ENCODE measurements around the gene OR5K2. TPM values are rescaled to one million over a fixed set of nuclear protein-coding genes. Genes with fewer than 3 reads are reported as not detected.

The OR5K2 gene
- polyA plus RNA-seq, 1 experiment, result not detected

- no peak overlapping the region for H3K4me3 ChIP-seq (ENCODE audit: low read depth, low read length)
- CTCF ChIA-PET, result no interaction called here
- DNase-seq (ENCODE audit: low read depth, low spot score), result no peak
- H3K9me3 ChIP-seq (ENCODE audit: control insufficient read depth, insufficient read depth, low read length), result peaks cover 3% of the 10 kb centered on the region; the same call in 1 of the 2 replicates
- no peak for TF ChIP-seq CTCF (IDR thresholded peaks at IDR 0.05; ENCODE audit: low read depth, low read length)
- peaks cover 6% of the 10 kb centered on the region for H3K27me3 ChIP-seq (ENCODE audit: control insufficient read depth, insufficient read depth, low read length)
- POLR2A ChIA-PET, result no interaction called here
- H3K27ac ChIP-seq (ENCODE audit: low read depth, low read length), result no peak overlapping the region
Measured at GRCh38 chr3:98532709-98533571, 35.5 kb downstream of the OR5K2 start.

DNA sequence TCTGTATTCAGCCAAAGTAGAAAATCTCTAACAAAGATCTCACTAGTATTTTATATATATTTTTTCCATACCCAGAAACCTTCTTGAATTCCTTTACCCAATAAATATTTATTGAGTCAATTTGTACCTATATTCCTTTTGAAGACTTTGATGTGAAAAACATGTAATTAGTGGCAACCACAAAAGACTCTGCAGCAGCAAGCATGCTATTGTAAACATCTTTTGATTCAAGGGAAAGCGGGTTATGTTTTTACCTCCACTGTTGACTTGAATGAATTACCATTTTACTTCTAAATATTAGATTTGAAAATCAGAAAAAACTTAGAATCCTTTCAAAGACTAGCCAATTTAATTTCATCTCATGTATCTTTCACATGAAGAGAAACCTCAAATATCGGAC is 36.7 kb downstream of the OR5K2 start:
- Histone ChIP-seq H3K27ac (ENCODE audit: low read depth, low read length) (no peak overlapping the region), H3K4me3 (ENCODE audit: low read depth, low read length) (no peak overlapping the region), H3K27me3 (ENCODE audit: control insufficient read depth, insufficient read depth, low read length) (peaks cover 6% of the 10 kb centered on the region), H3K9me3 (ENCODE audit: control insufficient read depth, insufficient read depth, low read length) (peaks cover 4% of the 10 kb centered on the region; the same call in 1 of the 2 replicates)
- no peak for DNase-seq (ENCODE audit: low read depth, low spot score)
- TF ChIP-seq CTCF (IDR thresholded peaks at IDR 0.05; ENCODE audit: low read depth, low read length), result no peak
- POLR2A ChIA-PET, result no interaction called here
- CTCF ChIA-PET, result no interaction called here

DNA sequence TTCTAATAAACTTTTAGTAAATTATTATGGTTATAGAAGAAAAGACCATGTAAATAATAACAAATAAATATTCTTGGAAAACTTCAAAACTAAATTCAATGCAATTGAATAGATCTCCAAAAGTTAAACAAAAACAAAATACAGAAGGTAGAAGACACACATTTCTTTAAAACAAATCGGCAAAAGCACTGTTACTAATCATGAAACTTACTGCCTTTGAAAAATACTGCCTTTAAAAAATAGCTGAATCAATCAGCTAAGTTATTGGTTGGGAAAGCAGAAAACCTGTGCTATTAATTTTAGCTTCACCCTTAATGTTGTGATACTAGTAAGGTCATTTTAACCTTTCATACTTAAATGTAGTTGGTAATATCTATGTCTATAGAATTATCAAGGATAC is 37.3 kb downstream of the OR5K2 start:
- H3K9me3 ChIP-seq (ENCODE audit: control insufficient read depth, insufficient read depth, low read length), result peaks cover 4% of the 10 kb centered on the region; the same call in 1 of the 2 replicates
- ChIA-PET CTCF (no interaction called here), POLR2A (no interaction called here)
- no peak overlapping the region for H3K27ac ChIP-seq (ENCODE audit: low read depth, low read length)
- DNase-seq (ENCODE audit: low read depth, low spot score), result no peak
- no peak for TF ChIP-seq CTCF (IDR thresholded peaks at IDR 0.05; ENCODE audit: low read depth, low read length)
- H3K4me3 ChIP-seq (ENCODE audit: low read depth, low read length), result no peak overlapping the region
- peaks cover 6% of the 10 kb centered on the region for H3K27me3 ChIP-seq (ENCODE audit: control insufficient read depth, insufficient read depth, low read length)

DNA sequence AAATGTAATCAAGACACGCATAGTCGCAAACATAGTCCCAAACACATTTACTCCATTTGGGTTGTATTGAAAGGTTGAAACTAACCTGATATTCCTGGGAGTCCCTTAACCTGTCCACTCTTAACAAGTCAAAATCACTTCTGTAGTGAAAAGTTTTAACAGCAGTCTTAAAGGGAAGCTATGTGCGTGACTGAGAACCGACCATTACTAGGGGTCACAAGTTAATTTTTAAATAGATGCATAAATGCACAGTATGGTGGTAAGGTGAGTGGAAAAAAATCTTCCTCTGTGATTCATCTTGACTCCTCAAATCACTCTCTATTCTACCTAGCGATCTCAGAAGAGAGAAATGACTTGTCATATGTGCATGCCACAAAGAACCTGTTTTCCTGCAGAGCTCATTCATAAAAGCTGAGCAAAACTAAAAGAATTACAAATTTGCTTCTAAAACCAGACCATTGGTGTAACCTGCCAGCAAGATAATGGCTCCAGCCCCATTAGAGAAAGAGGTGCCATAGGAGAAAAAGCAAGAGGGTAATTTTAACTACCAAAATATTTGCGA is 39.1 kb downstream of the OR5K2 start:
- Histone ChIP-seq H3K27me3 (ENCODE audit: control insufficient read depth, insufficient read depth, low read length) (peaks cover 6% of the 10 kb centered on the region), H3K9me3 (ENCODE audit: control insufficient read depth, insufficient read depth, low read length) (peaks cover 4% of the 10 kb centered on the region; the same call in 1 of the 2 replicates), H3K4me3 (ENCODE audit: low read depth, low read length) (no peak overlapping the region), H3K27ac (ENCODE audit: low read depth, low read length) (no peak overlapping the region)
- no peak for DNase-seq (ENCODE audit: low read depth, low spot score)
- CTCF ChIA-PET, result interaction anchor here (1.1 to 1.3 kb wide), 2 partner anchors 12 to 206 kb away, joined by 3 read pairs; no protein-coding TSS in a partner anchor
- TF ChIP-seq CTCF (IDR thresholded peaks at IDR 0.05; ENCODE audit: low read depth, low read length), result no peak
- POLR2A ChIA-PET, result no interaction called here

DNA sequence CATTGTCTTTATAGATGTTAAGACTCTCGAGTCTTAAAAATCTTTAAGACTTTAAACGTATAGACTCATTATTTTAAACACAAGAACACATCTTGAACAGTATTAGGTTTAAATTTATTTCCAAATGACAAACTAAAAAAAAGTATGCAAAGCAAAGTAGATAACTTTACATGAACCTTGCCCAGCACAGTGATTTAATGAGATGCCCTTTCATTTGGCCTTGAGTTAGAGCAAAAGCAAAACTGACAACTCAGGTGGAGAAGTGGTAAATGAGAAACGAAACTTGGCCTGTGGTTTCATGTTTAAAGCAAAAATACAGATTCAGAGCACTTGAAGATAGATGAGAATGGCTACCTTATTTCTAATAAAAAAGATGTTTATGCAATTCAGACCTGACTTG is 42.9 kb downstream of the OR5K2 start:
- H3K27ac ChIP-seq (ENCODE audit: low read depth, low read length), result no peak overlapping the region
- H3K9me3 ChIP-seq (ENCODE audit: control insufficient read depth, insufficient read depth, low read length), result peaks cover 4% of the 10 kb centered on the region; the same call in 1 of the 2 replicates
- no peak for DNase-seq (ENCODE audit: low read depth, low spot score)
- no peak overlapping the region for H3K4me3 ChIP-seq (ENCODE audit: low read depth, low read length)
- POLR2A ChIA-PET, result no interaction called here
- no peak for TF ChIP-seq CTCF (IDR thresholded peaks at IDR 0.05; ENCODE audit: low read depth, low read length)
- no peaks in the 10 kb centered on the region for H3K27me3 ChIP-seq (ENCODE audit: control insufficient read depth, insufficient read depth, low read length)
- CTCF ChIA-PET, result interaction anchor here (0.6 kb wide), 1 partner anchor 483 kb away, joined by 4 read pairs; no protein-coding TSS in a partner anchor
